Aorta (tissue), 5 donors: ENCODE measurements around the gene OAF. TPM values are rescaled to one million over a fixed set of nuclear protein-coding genes. Genes with fewer than 3 reads are reported as not detected.
A peak's percentile ranks its signal among the peaks of the same experiment; 100 is the strongest.

ENCODE experiments used
- ATAC-seq: fragments of 200-7000 bp; cut with Tn5 transposase; one replicate; pipeline ENCODE4 v1.9.1; 2022; ENCODE audit warnings: moderate library complexity; ENCODE audit not compliant: low FRiP score
- DNase-seq, 2 donors: peaks; one replicate each; pipeline ENCODE4 v3.0.0-alpha.2; 2020
- H3K27ac ChIP-seq, 2 donors: one replicate each; pipeline ENCODE4 v1.5.1; 2013; ENCODE audit warnings: low read length in 2 of 2, mild to moderate bottlenecking in 2 of 2, moderate library complexity in 2 of 2, control low read depth in 1 of 2, inconsistent platforms in 1 of 2, low read depth in 1 of 2
- H3K27me3 ChIP-seq, 2 donors: one replicate each; pipeline ENCODE4 v1.6.1; 2013; ENCODE audit warnings: control low read depth in 1 of 2, low read length in 1 of 2, mild to moderate bottlenecking in 1 of 2, moderate library complexity in 1 of 2; ENCODE audit not compliant: insufficient read depth in 2 of 2, control insufficient read depth in 1 of 2
- H3K36me3 ChIP-seq, 2 donors: one replicate each; pipeline ENCODE4 v1.6.1; 2013; ENCODE audit warnings: control low read depth in 1 of 2, low read length in 1 of 2, mild to moderate bottlenecking in 1 of 2; ENCODE audit not compliant: insufficient read depth in 2 of 2, control insufficient read depth in 1 of 2
- H3K4me1 ChIP-seq, 2 donors: one replicate each; pipeline ENCODE4 v1.6.1; 2013; ENCODE audit warnings: low read length in 2 of 2, control low read depth in 1 of 2, mild to moderate bottlenecking in 1 of 2, moderate library complexity in 1 of 2; ENCODE audit not compliant: insufficient read depth in 2 of 2, control insufficient read depth in 1 of 2
- H3K4me3 ChIP-seq, 2 donors: one replicate each; pipeline ENCODE4 v1.5.1; 2013; ENCODE audit warnings: low read length in 2 of 2, control low read depth in 1 of 2, mild to moderate bottlenecking in 1 of 2
- H3K9me3 ChIP-seq: one replicate; pipeline ENCODE4 v1.6.1; 2013; ENCODE audit warnings: mild to moderate bottlenecking, low read length; ENCODE audit not compliant: control insufficient read depth
- WGBS, 2 donors: extraction: QIAGEN DNeasy Blood & Tissue Kit; methylation state at CpG; one replicate each; pipeline ENCODE4 v1.1.7; 2013; 5-methylcytosine and 5-hydroxymethylcytosine counted together
- intact Hi-C, 2 donors: fragments of 100-400 bp; cut with DNase I; formaldehyde crosslinking; loops; one replicate each; pipeline versions ENCODE4 v1.14.2 to v1.15.0; 2022
- polyA plus RNA-seq, 2 donors: library from polyadenylated mRNA; stranded (reverse); fragments of 200-250 nt; gene quantifications; one replicate each; pipeline ENCODE4 v1.2.3, GENCODE V29; 2013
- total RNA-seq, 2 donors: library from RNA; stranded (reverse); fragmentation: NEBNext Ultra II Directional; extraction: Animal tissue kit (Norgen Biotek cat#: 25700); gene quantifications; one replicate each; pipeline ENCODE4 v1.2.1, GENCODE V29; 2021
- donor health status: healthy with polysubstance abuse.
- donor health status: Bipolar disorder and iron deficiency.
- donor health status: DM: no; HTN: no; CAD: no.
- donor health status: DM: no; HTN: no; CAD: no.
- donor health status: DM: yes; HTN: yes; CAD: no.

Gene OAF
- total and polyA plus RNA-seq, 4 donors: 4.8 to 79.1 (median 16.5) TPM

- 57 to 61% methylated on average over 5 of the region's 5 CpGs for WGBS, 2 donors
- no peaks in the 10 kb centered on the region for H3K4me1 ChIP-seq
- H3K9me3 ChIP-seq: no peaks in the 10 kb centered on the region
- ATAC-seq (no peak), DNase-seq (no peak)
- no peak overlapping the region for H3K27ac ChIP-seq
- no peaks in the 10 kb centered on the region for H3K27me3 ChIP-seq
- no peaks in the 10 kb centered on the region for H3K36me3 ChIP-seq
- H3K4me3 ChIP-seq: no peak overlapping the region
- intact Hi-C loops: no loop called here
Observed at GRCh38 chr11:120215634-120216033, 4.8 kb downstream of the OAF start.

- no peak for DNase-seq
- 91 to 96% methylated on average over 8 of the region's 8 CpGs for WGBS, 2 donors
- no peaks in the 10 kb centered on the region for H3K36me3 ChIP-seq
- no peak overlapping the region for H3K4me3 ChIP-seq
- no peaks in the 10 kb centered on the region for H3K27me3 ChIP-seq
- no peak for ATAC-seq
- no peaks in the 10 kb centered on the region for H3K9me3 ChIP-seq
- H3K27ac ChIP-seq: no peak overlapping the region
- H3K4me1 ChIP-seq: no peaks in the 10 kb centered on the region
- intact Hi-C loops: no loop called here
Observed at GRCh38 chr11:120216426-120217102, 5.7 kb downstream of the OAF start.

DNA sequence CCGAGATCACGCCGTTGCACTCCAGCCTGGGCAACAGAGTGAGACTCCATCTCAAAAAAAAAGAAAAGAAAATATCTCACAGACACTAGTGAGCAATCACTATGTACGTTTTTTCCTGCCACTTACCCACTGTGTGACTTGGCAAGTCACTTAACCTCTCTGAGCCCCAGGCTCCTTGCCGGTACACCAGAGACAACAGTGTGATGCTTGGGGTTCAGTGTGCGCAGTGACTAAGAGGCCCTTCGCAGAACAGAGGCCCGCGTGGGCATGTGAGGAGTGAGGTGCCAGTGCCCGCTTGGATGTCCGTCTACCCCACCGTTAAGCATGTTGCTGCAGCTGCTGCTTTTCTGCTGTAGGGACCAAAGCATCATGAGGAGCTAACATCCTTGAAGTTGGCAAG, 6.7 kb downstream of the OAF start:
- Histone ChIP-seq H3K36me3 (no peaks in the 10 kb centered on the region), H3K4me3 (no peak overlapping the region), H3K27ac (no peak overlapping the region), H3K9me3 (no peaks in the 10 kb centered on the region), H3K27me3 (no peaks in the 10 kb centered on the region), H3K4me1 (no peaks in the 10 kb centered on the region)
- DNase-seq (no peak), ATAC-seq (no peak)
- intact Hi-C loops: no loop called here
- WGBS, 2 donors: 79 to 82% methylated on average over 12 of the region's 12 CpGs

DNA sequence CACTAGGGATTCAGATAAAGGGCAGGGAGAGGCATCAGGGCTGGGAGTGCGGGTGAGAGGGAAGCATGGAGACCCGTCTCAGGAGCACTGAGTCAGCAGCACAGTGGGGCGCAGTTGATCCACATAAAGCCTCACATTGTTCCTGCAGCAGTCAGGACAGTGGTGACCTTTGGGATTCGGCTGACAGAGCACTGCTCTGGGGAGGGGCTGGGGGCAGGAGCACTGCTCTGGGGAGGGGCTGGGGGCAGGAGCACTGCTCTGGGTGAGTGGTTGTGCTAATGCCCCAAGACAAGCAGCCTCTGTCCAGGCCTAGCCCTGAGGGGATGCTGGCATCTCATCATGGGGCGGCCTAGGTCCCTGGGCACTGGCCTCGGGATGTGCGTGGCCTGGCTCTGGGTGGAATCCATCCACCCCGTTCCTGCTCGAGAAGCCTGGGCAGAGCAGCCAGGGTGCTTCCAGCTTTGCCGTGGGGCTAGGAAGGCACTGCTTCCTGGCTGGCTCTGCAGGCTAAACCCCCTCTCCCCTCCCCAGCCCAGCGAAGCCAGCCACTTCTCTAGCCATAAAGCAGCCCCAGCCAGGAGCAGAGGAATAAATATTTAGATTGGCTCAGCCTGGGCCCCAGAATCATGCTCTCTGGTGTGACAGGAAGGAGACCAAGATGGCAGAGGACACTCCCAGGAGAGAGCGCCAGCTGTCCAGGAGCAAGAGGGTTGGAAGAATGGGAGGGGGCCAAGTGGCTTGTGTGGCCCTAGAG, 7.3 kb downstream of the OAF start:
- Histone ChIP-seq H3K36me3 (no peaks in the 10 kb centered on the region), H3K27ac (no peak overlapping the region), H3K4me1 (no peaks in the 10 kb centered on the region), H3K27me3 (no peaks in the 10 kb centered on the region), H3K9me3 (no peaks in the 10 kb centered on the region), H3K4me3 (no peak overlapping the region)
- WGBS, 2 donors: 17 to 18% methylated on average over 12 of the region's 12 CpGs
- DNase-seq (no peak), ATAC-seq (no peak)
- intact Hi-C loops: no loop called here

DNA sequence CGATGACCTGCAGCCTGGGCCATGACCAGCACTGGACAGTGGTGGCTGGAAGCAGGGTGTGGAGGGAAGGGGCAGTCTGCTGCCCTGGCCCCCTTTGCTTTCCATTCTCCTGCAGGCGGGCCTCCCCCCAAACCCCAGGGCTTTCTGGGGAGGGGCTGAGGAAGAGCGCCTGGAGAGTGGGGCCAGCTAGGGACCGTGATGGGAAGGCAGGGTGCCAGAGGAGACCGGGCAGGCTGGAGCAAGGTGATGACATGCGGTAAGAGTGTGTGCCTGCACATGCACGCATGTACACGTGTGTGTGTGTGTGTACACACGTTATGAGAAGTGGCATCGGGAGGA, 7.8 kb downstream of the OAF start:
- 31 to 42% methylated on average over 10 of the region's 10 CpGs for WGBS, 2 donors
- Histone ChIP-seq H3K27me3 (no peaks in the 10 kb centered on the region), H3K4me1 (no peaks in the 10 kb centered on the region), H3K9me3 (no peaks in the 10 kb centered on the region), H3K4me3 (no peak overlapping the region), H3K27ac (no peak overlapping the region), H3K36me3 (no peaks in the 10 kb centered on the region)
- ATAC-seq (no peak), DNase-seq (no peak)
- intact Hi-C loops: no loop called here

- Histone ChIP-seq H3K4me1 (no peaks in the 10 kb centered on the region), H3K27me3 (no peaks in the 10 kb centered on the region), H3K36me3 (no peaks in the 10 kb centered on the region), H3K9me3 (no peaks in the 10 kb centered on the region), H3K27ac (no peak overlapping the region), H3K4me3 (no peak overlapping the region)
- WGBS, 2 donors: 72 to 84% methylated on average over 13 of the region's 13 CpGs
- DNase-seq (no peak), ATAC-seq (peak; percentile 37)
- intact Hi-C loops: no loop called here
Observed at GRCh38 chr11:120219232-120219937, 8.6 kb downstream of the OAF start.

- Histone ChIP-seq H3K36me3 (no peaks in the 10 kb centered on the region), H3K4me1 (no peaks in the 10 kb centered on the region), H3K9me3 (no peaks in the 10 kb centered on the region), H3K27ac (no peak overlapping the region), H3K27me3 (no peaks in the 10 kb centered on the region), H3K4me3 (no peak overlapping the region)
- intact Hi-C loops: no loop called here
- ATAC-seq: no peak
- WGBS, 2 donors: 88 to 90% methylated on average over 9 of the region's 9 CpGs
- no peak for DNase-seq
Observed at GRCh38 chr11:120219938-120220746, 9.3 kb downstream of the OAF start.

DNA sequence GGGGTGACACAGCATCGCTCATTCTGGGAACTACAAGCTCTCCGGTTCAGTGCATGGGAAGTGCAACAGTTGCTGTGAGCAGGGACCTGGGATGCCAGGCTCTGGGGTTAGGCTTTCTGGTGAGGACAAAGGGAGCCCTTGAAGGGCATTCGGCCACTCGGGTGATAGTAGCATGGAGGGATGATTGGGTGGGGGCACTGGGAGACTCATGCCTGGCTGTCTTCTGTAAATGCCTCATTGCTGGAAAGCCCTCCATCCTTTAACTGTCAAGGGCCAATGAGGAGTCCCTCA, 9.9 kb downstream of the OAF start:
- ATAC-seq (no peak), DNase-seq (no peak)
- H3K4me3 ChIP-seq: no peak overlapping the region
- WGBS, 2 donors: 91 to 98% methylated on average over 4 of the region's 4 CpGs
- no peaks in the 10 kb centered on the region for H3K36me3 ChIP-seq
- intact Hi-C loops: no loop called here
- H3K9me3 ChIP-seq: no peaks in the 10 kb centered on the region
- no peaks in the 10 kb centered on the region for H3K27me3 ChIP-seq
- no peak overlapping the region for H3K27ac ChIP-seq
- H3K4me1 ChIP-seq: no peaks in the 10 kb centered on the region
